Uterus (tissue), 4 donors: ENCODE measurements around the gene ITGB5. TPM values are rescaled to one million over a fixed set of nuclear protein-coding genes. Genes with fewer than 3 reads are reported as not detected.

Experiments used
- DNase-seq, 2 donors: peaks; one replicate each; pipeline ENCODE4 v3.0.0-alpha.2; 2019 to 2020
- H3K27ac ChIP-seq, 2 donors: fragments of 200-600 bp; sonication (generic); 1 replicate in 1 of 2; 2 replicates in 1 of 2; pipeline ENCODE4 v1.5.1; 2016 to 2018
- H3K27me3 ChIP-seq, 2 donors: fragments of 200-600 bp; sonication (generic); one replicate each; pipeline ENCODE4 v1.5.1; 2018 to 2019; ENCODE audit warnings: control low read depth in 1 of 2
- H3K36me3 ChIP-seq, 2 donors: fragments of 200-600 bp; sonication (generic); one replicate each; pipeline ENCODE4 v1.5.1; 2019; ENCODE audit warnings: control low read depth in 1 of 2
- H3K4me1 ChIP-seq, 2 donors: fragments of 200-600 bp; sonication (generic); one replicate each; pipeline ENCODE4 v1.5.1; 2018 to 2019; ENCODE audit warnings: control low read depth in 1 of 2
- H3K4me3 ChIP-seq, 2 donors: fragments of 200-600 bp; sonication (generic); 1 replicate in 1 of 2; 2 replicates in 1 of 2; pipeline ENCODE4 v1.5.1; 2018 to 2019; ENCODE audit warnings: mild to moderate bottlenecking in 1 of 2
- H3K9me3 ChIP-seq, 2 donors: fragments of 200-600 bp; sonication (generic); one replicate each; pipeline ENCODE4 v1.5.1; 2019; ENCODE audit warnings: control low read depth in 1 of 2
- POLR2A ChIP-seq, 2 donors: fragments of 450-650 bp; IDR thresholded peaks; one replicate each; pipeline ENCODE4 v1.6.1; 2016; ENCODE audit warnings: antibody characterized with exemption in 2 of 2, mild to moderate bottlenecking in 1 of 2, moderate library complexity in 1 of 2
- intact Hi-C: fragments of 100-400 bp; cut with DNase I; formaldehyde crosslinking; loops from one replicate; pipeline ENCODE4 v1.15.1; 2023; ENCODE audit warnings: low total_unique reads
- total RNA-seq, 4 donors: library from RNA; depleted of rRNA in 3 of 4; stranded (reverse); fragments of >200 nt in 3 of 4; gene quantifications; one replicate each; pipeline versions ENCODE4 v1.1.0 to v1.2.4, GENCODE V29; 2014 to 2023
- TF ChIP-seq, protein P1 (sequence below), 4 experiments: fragments of 200-600 bp in 2 of 4; fragments of 450-650 bp in 2 of 4; sonication (generic) in 2 of 4; IDR thresholded peaks; one replicate each; pipeline ENCODE4 v1.5.1; 2016 to 2019; ENCODE audit warnings: antibody characterized with exemption in 4 of 4, mild to moderate bottlenecking in 2 of 4, moderate library complexity in 1 of 4
- donor health status: DM: yes; HTN: yes; CAD: no.

Gene ITGB5
- total RNA-seq, 4 donors from 2014 or later, result 28.7 to 106 (median 71.6) TPM

DNA sequence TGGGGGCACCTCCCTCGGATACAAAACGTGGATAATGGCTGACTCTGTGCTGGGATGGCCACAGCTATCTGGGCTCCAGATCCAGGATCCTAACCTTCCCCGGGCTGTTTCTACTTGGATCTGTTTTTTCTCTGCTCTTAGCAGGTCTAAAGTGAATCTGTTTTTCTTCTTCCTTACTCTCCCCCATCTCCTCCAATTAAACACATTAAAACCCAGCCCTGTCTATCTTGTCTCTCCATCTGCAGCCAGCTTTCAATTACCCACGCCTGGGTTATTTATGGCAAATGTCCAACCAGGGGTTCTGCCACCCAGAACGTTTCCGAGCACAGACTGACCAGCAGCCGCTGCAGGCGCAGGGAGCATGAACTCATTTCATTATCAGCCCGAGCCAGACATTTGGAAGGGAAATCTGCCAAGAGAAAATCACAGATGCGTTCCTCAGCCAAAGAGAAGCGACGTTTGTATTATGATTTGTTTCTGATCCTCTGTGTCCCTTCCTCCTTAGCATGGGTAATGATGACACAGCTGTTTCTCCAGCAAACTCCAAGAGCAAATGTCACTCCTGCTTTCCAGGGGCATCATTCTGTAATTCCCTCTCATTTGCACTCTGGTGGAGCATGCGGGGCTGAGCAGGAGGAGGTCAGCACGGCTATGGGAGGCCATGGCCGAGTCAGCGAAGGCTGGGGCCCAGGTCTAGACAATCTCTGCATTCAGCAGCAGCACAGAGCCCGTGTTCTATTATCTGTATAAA lies 114.9 kb downstream of the ITGB5 start:
- no peak for TF ChIP-seq POLR2A (IDR thresholded peaks at IDR 0.05)
- TF ChIP-seq, protein P1, sequence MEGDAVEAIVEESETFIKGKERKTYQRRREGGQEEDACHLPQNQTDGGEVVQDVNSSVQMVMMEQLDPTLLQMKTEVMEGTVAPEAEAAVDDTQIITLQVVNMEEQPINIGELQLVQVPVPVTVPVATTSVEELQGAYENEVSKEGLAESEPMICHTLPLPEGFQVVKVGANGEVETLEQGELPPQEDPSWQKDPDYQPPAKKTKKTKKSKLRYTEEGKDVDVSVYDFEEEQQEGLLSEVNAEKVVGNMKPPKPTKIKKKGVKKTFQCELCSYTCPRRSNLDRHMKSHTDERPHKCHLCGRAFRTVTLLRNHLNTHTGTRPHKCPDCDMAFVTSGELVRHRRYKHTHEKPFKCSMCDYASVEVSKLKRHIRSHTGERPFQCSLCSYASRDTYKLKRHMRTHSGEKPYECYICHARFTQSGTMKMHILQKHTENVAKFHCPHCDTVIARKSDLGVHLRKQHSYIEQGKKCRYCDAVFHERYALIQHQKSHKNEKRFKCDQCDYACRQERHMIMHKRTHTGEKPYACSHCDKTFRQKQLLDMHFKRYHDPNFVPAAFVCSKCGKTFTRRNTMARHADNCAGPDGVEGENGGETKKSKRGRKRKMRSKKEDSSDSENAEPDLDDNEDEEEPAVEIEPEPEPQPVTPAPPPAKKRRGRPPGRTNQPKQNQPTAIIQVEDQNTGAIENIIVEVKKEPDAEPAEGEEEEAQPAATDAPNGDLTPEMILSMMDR (IDR thresholded peaks at IDR 0.05), result no peak
- intact Hi-C loops, result no loop called here
- Histone ChIP-seq H3K36me3 (no peaks in the 10 kb centered on the region), H3K27me3 (no peaks in the 10 kb centered on the region), H3K4me3 (no peak overlapping the region), H3K4me1 (peaks cover 4 to 33% of the 10 kb centered on the region in 2 donors), H3K9me3 (no peaks in the 10 kb centered on the region), H3K27ac (peak overlapping the region; percentile 35 to 75)
- DNase-seq, result peak; percentile 46 to 65

DNA sequence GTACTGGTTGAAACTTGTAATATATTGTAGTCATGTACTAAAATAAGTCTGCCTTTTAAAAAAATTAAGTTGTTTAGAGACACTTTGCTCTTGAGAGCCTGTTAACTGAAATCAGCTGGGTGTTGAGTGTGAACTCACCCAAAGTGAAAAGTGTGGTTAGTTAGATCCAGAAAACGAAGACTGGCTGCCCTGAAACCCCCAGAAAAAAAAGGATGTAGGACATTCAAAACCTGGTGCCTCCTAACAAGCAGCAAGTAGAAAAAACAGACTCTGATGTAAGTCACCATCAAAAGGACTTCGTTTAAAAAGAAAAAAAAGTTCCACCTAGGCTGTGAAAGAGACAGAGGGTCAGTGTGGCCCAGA lies 116.1 kb downstream of the ITGB5 start:
- H3K9me3 ChIP-seq, result no peaks in the 10 kb centered on the region
- peak overlapping the region; percentile 35 to 75 for H3K27ac ChIP-seq
- no peak for TF ChIP-seq POLR2A (IDR thresholded peaks at IDR 0.05)
- TF ChIP-seq, protein P1 (IDR thresholded peaks at IDR 0.05), result no peak
- H3K4me3 ChIP-seq, result no peak overlapping the region
- peaks cover 4 to 33% of the 10 kb centered on the region in 2 donors for H3K4me1 ChIP-seq
- intact Hi-C loops, result no loop called here
- DNase-seq, result no peak
- H3K36me3 ChIP-seq, result no peaks in the 10 kb centered on the region
- H3K27me3 ChIP-seq, result no peaks in the 10 kb centered on the region

DNA sequence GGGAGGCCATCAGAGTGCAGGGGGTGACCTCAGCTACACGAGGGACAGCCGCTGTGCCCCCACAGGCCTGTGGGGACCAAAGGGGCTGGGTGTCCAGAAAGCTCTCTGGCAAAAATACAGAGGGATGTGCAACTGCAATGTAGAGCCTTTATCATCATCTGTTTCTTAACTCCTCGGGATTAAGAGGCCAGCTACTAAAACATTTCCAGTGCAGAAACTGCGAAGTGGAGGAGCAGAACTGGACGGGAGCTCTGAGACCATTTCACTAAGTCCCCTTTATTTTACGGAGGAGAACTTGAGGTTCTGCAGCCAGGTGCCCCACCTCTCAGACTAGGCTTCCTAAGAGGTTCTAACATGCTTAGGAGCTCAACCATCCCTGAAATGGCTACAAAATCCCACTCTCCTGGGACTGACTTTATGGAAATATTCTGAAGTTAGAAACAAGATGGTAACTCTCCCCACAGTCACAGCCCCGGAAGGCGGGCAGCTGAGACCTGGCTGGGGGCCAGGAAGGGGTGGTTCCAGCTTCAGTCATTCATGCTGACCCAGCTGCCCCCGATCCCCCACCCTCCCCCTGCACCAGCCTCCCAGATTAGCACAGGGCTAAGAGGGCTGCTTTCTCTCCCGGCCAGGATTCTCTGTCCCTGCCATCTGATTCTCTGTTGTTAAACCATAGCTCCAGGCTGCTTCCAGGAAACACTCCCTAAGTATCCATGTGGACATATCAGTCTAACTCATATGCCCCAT lies 116.7 kb downstream of the ITGB5 start:
- no peaks in the 10 kb centered on the region for H3K9me3 ChIP-seq
- H3K36me3 ChIP-seq, result no peaks in the 10 kb centered on the region
- peak; percentile 35 to 40 for DNase-seq
- TF ChIP-seq, protein P1 (IDR thresholded peaks at IDR 0.05), result no peak
- TF ChIP-seq POLR2A (IDR thresholded peaks at IDR 0.05), result no peak
- intact Hi-C loops, result no loop called here
- H3K4me3 ChIP-seq, result no peak overlapping the region
- H3K27ac ChIP-seq, result peak overlapping the region; percentile 35 to 75
- peaks cover 4 to 33% of the 10 kb centered on the region in 2 donors for H3K4me1 ChIP-seq
- no peaks in the 10 kb centered on the region for H3K27me3 ChIP-seq

GRCh38 chr3:124769462-124769861 lies 117.7 kb downstream of the ITGB5 start:
- no peak for DNase-seq
- Histone ChIP-seq H3K36me3 (no peaks in the 10 kb centered on the region), H3K27me3 (no peaks in the 10 kb centered on the region), H3K4me3 (no peak overlapping the region), H3K4me1 (peaks cover 4 to 27% of the 10 kb centered on the region in 2 donors), H3K27ac (no peak overlapping the region), H3K9me3 (no peaks in the 10 kb centered on the region)
- TF ChIP-seq POLR2A (IDR thresholded peaks at IDR 0.05), result no peak
- TF ChIP-seq, protein P1 (IDR thresholded peaks at IDR 0.05), result no peak
- intact Hi-C loops, result no loop called here

GRCh38 chr3:124768812-124769211 lies 118.4 kb downstream of the ITGB5 start:
- H3K4me1 ChIP-seq, result peaks cover 4 to 20% of the 10 kb centered on the region in 2 donors
- no peak overlapping the region for H3K4me3 ChIP-seq
- intact Hi-C loops, result no loop called here
- H3K36me3 ChIP-seq, result no peaks in the 10 kb centered on the region
- no peaks in the 10 kb centered on the region for H3K9me3 ChIP-seq
- DNase-seq, result no peak
- TF ChIP-seq, protein P1 (IDR thresholded peaks at IDR 0.05), result no peak
- no peak for TF ChIP-seq POLR2A (IDR thresholded peaks at IDR 0.05)
- H3K27me3 ChIP-seq, result no peaks in the 10 kb centered on the region
- no peak overlapping the region for H3K27ac ChIP-seq
